Measurements from ENCODE around the gene CDC42BPA. TPM values are rescaled to one million over a fixed set of nuclear protein-coding genes. Genes with fewer than 3 reads are reported as not detected.

CDC42BPA gene
- total RNA-seq, 1 experiment from 2014 or later: 30.1 TPM

DNA sequence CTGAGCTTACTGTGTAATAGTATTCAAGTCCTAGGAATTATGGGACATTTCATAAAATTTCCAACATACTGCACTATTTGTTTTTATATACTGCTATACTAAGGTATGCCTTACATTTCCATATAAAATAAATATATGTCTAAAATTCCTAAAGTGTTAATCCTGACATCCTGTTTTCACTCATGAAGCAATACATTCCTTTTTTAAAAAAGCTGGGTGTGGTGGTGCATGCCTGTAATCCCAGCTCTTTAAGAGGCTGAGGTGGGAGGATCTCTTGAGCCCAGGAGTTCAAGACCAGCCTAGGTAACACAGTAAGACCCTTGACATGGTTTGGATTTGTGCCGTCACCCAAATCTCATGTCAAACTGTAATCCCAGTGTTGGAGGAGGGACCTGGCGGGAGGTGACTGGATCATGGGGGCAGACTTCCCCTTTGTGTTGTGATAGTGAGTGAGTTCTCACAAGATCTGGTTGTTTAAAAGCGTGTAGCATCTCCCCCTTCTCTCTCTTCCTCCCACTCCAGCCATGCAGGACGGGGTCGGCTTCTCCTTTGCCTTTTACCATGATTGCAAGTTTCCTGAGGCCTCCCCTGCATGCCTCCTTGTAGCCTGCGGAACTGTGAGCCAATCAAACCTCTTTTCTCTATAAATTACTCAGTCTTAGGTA lies 5.8 kb downstream of the CDC42BPA start:
- H3K4me1 Mint-ChIP-seq: peaks cover 27 to 42% of the 10 kb centered on the region in 2 experiments
- H3K4me2 ChIP-seq (ENCODE audit: insufficient read depth, insufficient read length, low read length): no peak overlapping the region
- no peaks in the 10 kb centered on the region for H4K20me1 ChIP-seq (ENCODE audit: control insufficient read depth, insufficient read depth, insufficient read length)

More for the DNA sequence above, 5.8 kb downstream of the CDC42BPA start:
- Histone ChIP-seq H3K23me2 (ENCODE audit: insufficient read length, low read depth, low read length, poor library complexity, severe bottlenecking) (peaks cover 2% of the 10 kb centered on the region), H3K9ac (ENCODE audit: extremely low read depth, insufficient read length, low read length) (no peak overlapping the region), H4K91ac (ENCODE audit: insufficient read length, low read depth, low read length) (no peak overlapping the region), H3K27me3 (ENCODE audit: insufficient read depth, low read length) (no peaks in the 10 kb centered on the region), H4K8ac (replicated peaks; ENCODE audit: insufficient read length, low read depth, low read length) (no peak overlapping the region), H2BK120ac (ENCODE audit: low read depth, low read length, poor library complexity, severe bottlenecking) (no peak overlapping the region), H2BK15ac (ENCODE audit: low read depth, low read length) (no peak overlapping the region), H2BK5ac (ENCODE audit: insufficient read length, low read length) (no peak overlapping the region), H4K5ac (ENCODE audit: insufficient read length, low read depth, low read length) (no peak overlapping the region), H3K79me1 (ENCODE audit: insufficient read depth, low read depth, low read length, poor library complexity, severe bottlenecking) (no peaks in the 10 kb centered on the region), H3K9me3 (ENCODE audit: control insufficient read depth, low read depth, low read length) (no peaks in the 10 kb centered on the region), H3K23ac (ENCODE audit: insufficient read length, low read depth, low read length) (no peak overlapping the region), H3K14ac (ENCODE audit: insufficient read depth, low read length) (no peak overlapping the region), H3T11ph (ENCODE audit: low read length) (no peak overlapping the region), H2AK5ac (ENCODE audit: insufficient read length, low read length) (no peak overlapping the region), H2BK20ac (ENCODE audit: low read depth, low read length, poor library complexity, severe bottlenecking) (no peak overlapping the region), H3K4me1 (ENCODE audit: insufficient read depth, low read length) (peaks cover 4% of the 10 kb centered on the region; the same call in 1 of the 2 replicates), H2AFZ (ENCODE audit: low read length) (no peak overlapping the region), H3K79me2 (ENCODE audit: insufficient read depth, low read length) (peaks cover 37% of the 10 kb centered on the region; the same call in 1 of the 2 replicates), H3K27ac (ENCODE audit: insufficient read length, low read depth, low read length) (no peak overlapping the region), H3K56ac (ENCODE audit: insufficient read length, low read depth, low read length) (no peak overlapping the region), H2BK12ac (ENCODE audit: insufficient read length, low read depth, low read length) (no peak overlapping the region), H3K4ac (ENCODE audit: low read depth, low read length) (no peak overlapping the region), H3K18ac (ENCODE audit: insufficient read length, low read depth, low read length) (no peak overlapping the region)
- H3K9me3 Mint-ChIP-seq: 0 out of 5 replicates have a peak, but pooled peaks cover 0 to 2% of the 10 kb centered on the region in 2 experiments
- H3K27ac Mint-ChIP-seq: peak overlapping the region; percentile 42 to 69 (median 59); a peak in 5 of 7 replicates
- peak overlapping the region in 1 of 2 experiments; percentile 59; a peak in 2 of 5 replicates for H3K4me3 Mint-ChIP-seq
- TF ChIP-seq, protein P1, sequence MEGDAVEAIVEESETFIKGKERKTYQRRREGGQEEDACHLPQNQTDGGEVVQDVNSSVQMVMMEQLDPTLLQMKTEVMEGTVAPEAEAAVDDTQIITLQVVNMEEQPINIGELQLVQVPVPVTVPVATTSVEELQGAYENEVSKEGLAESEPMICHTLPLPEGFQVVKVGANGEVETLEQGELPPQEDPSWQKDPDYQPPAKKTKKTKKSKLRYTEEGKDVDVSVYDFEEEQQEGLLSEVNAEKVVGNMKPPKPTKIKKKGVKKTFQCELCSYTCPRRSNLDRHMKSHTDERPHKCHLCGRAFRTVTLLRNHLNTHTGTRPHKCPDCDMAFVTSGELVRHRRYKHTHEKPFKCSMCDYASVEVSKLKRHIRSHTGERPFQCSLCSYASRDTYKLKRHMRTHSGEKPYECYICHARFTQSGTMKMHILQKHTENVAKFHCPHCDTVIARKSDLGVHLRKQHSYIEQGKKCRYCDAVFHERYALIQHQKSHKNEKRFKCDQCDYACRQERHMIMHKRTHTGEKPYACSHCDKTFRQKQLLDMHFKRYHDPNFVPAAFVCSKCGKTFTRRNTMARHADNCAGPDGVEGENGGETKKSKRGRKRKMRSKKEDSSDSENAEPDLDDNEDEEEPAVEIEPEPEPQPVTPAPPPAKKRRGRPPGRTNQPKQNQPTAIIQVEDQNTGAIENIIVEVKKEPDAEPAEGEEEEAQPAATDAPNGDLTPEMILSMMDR (conservative IDR thresholded peaks at IDR 0.05): no peak
- no peaks in the 10 kb centered on the region for H3K27me3 Mint-ChIP-seq (ENCODE audit: low read depth)
- H3K36me3 Mint-ChIP-seq (ENCODE audit: insufficient read depth in 1 of 3, low read depth in 3 of 3): peaks cover 0 to 4% (median 2%) of the 10 kb centered on the region in 3 experiments; a peak in 3 of 7 replicates
- DNase-seq: peak; percentile 30
- WGBS (ENCODE audit: extremely low coverage, insufficient read length, low lambda C conversion rate): no CpG with 5 or more reads among the region's 6 CpGs

Measured in H9 (cell line).